Bronchial epithelial cell (primary cell): Measurements from ENCODE around the gene KRTAP4-7. TPM values are rescaled to one million over a fixed set of nuclear protein-coding genes. Genes with fewer than 3 reads are reported as not detected.
A peak's percentile ranks its signal among the peaks of the same experiment; 100 is the strongest.

ENCODE experiments used
- DNase-seq: peaks from one replicate; pipeline ENCODE4 v3.0.0-alpha.2; 2010; ENCODE audit warnings: low read depth
- FAIRE-seq: peaks from 2 replicates; lab custom pipeline; 2011; peaks lifted over from hg19 to GRCh38; lab: Jason Lieb, UNC
- H3K27me3 ChIP-seq: 2 replicates; pipeline ENCODE4 v1.5.1; 2011; ENCODE audit warnings: low read length; ENCODE audit not compliant: control insufficient read depth, insufficient read depth
- H3K36me3 ChIP-seq: 2 replicates; pipeline ENCODE4 v1.5.1; 2011; ENCODE audit warnings: low read length; ENCODE audit not compliant: control insufficient read depth, insufficient read depth
- H3K4me3 ChIP-seq: 2 replicates; pipeline ENCODE4 v1.5.1; 2011; ENCODE audit warnings: mild to moderate bottlenecking, low read depth, low read length, control low read depth
- CTCF ChIP-seq: IDR thresholded peaks from 2 replicates; pipeline ENCODE4 v1.5.1; 2011; ENCODE audit warnings: mild to moderate bottlenecking, moderate library complexity, low read length, control low read depth, inconsistent platforms; ENCODE audit not compliant: insufficient read depth, severe bottlenecking
- total RNA-seq: library from RNA; depleted of rRNA; stranded (reverse); fragments of >200 nt; gene quantifications from 2 replicates; pipeline ENCODE4 v1.2.1, GENCODE V29; 2014

KRTAP4-7 gene
- total RNA-seq, 1 donor from 2014 or later: not detected

GRCh38 chr17:41133880-41134735 is 50.2 kb downstream of the KRTAP4-7 start:
- no peak for FAIRE-seq

More at GRCh38 chr17:41133880-41134735, 50.2 kb downstream of the KRTAP4-7 start:
- H3K27me3 ChIP-seq: no peaks in the 10 kb centered on the region
- no peaks in the 10 kb centered on the region for H3K36me3 ChIP-seq
- no peak overlapping the region for H3K4me3 ChIP-seq
- no peak for TF ChIP-seq CTCF
- DNase-seq: peak; percentile 30

Other genes with a start within 250 kb of the KRTAP4-7 start
- gene KRT12, start 216.9 kb upstream of the KRTAP4-7 start, total RNA-seq: not detected in 2 replicates
- not detected in 2 replicates for gene KRT20, start 198.9 kb upstream of the KRTAP4-7 start, total RNA-seq
- gene KRT23, start 146.5 kb upstream of the KRTAP4-7 start, total RNA-seq: 12.9 and 29.4 TPM in 2 replicates
- gene KRT39, start 117.2 kb upstream of the KRTAP4-7 start, total RNA-seq: not detected in 2 replicates
- 0.13 TPM in 1 of 2 replicates, not detected in the other for gene KRT40, start 99.8 kb upstream of the KRTAP4-7 start, total RNA-seq
- gene KRTAP3-3, start 90.0 kb upstream of the KRTAP4-7 start, total RNA-seq: not detected in 2 replicates
- not detected in 2 replicates for gene KRTAP3-2, start 84.2 kb upstream of the KRTAP4-7 start, total RNA-seq
- gene KRTAP3-1, start 75.0 kb upstream of the KRTAP4-7 start, total RNA-seq: not detected in 2 replicates
- not detected in 2 replicates for gene KRTAP1-5, start 56.9 kb upstream of the KRTAP4-7 start, total RNA-seq
- not detected in 2 replicates for gene KRTAP1-4, start 54.0 kb upstream of the KRTAP4-7 start, total RNA-seq
- gene KRTAP1-3, start 49.3 kb upstream of the KRTAP4-7 start, total RNA-seq: not detected in 2 replicates
- not detected in 2 replicates for gene KRTAP1-1, start 42.7 kb upstream of the KRTAP4-7 start, total RNA-seq
- gene KRTAP2-1, start 36.8 kb upstream of the KRTAP4-7 start, total RNA-seq: not detected in 2 replicates
- not detected in 2 replicates for gene KRTAP2-2, start 28.9 kb upstream of the KRTAP4-7 start, total RNA-seq
- not detected in 2 replicates for gene KRTAP2-3, start 24.0 kb upstream of the KRTAP4-7 start, total RNA-seq
- gene KRTAP2-4, start 18.3 kb upstream of the KRTAP4-7 start, total RNA-seq: not detected in 2 replicates
- not detected in 2 replicates for gene KRTAP4-8, start 14.0 kb downstream of the KRTAP4-7 start, total RNA-seq
- not detected in 2 replicates for gene KRTAP4-16, start 18.1 kb downstream of the KRTAP4-7 start, total RNA-seq
- not detected in 2 replicates for gene KRTAP4-9, start 21.2 kb downstream of the KRTAP4-7 start, total RNA-seq
- gene KRTAP4-11, start 34.2 kb downstream of the KRTAP4-7 start, total RNA-seq: not detected in 2 replicates
- gene KRTAP4-12, start 40.0 kb downstream of the KRTAP4-7 start, total RNA-seq: not detected in 2 replicates
- not detected in 2 replicates for gene KRTAP4-6, start 56.4 kb downstream of the KRTAP4-7 start, total RNA-seq
- gene KRTAP4-5, start 65.7 kb downstream of the KRTAP4-7 start, total RNA-seq: not detected in 2 replicates
- not detected in 2 replicates for gene KRTAP4-4, start 76.6 kb downstream of the KRTAP4-7 start, total RNA-seq
- gene KRTAP4-3, start 84.1 kb downstream of the KRTAP4-7 start, total RNA-seq: not detected in 2 replicates
- gene KRTAP4-2, start 94.1 kb downstream of the KRTAP4-7 start, total RNA-seq: not detected in 2 replicates
- not detected in 2 replicates for gene KRTAP4-1, start 100.8 kb downstream of the KRTAP4-7 start, total RNA-seq
- gene KRTAP9-1, start 105.7 kb downstream of the KRTAP4-7 start, total RNA-seq: not detected in 2 replicates
- gene KRTAP9-2, start 142.5 kb downstream of the KRTAP4-7 start, total RNA-seq: not detected in 2 replicates
- not detected in 2 replicates for gene KRTAP9-3, start 148.3 kb downstream of the KRTAP4-7 start, total RNA-seq
- not detected in 2 replicates for gene KRTAP9-8, start 153.8 kb downstream of the KRTAP4-7 start, total RNA-seq
- gene KRTAP9-4, start 165.5 kb downstream of the KRTAP4-7 start, total RNA-seq: not detected in 2 replicates
- not detected in 2 replicates for gene KRTAP9-9, start 171.2 kb downstream of the KRTAP4-7 start, total RNA-seq
- not detected in 2 replicates for gene KRTAP9-6, start 181.2 kb downstream of the KRTAP4-7 start, total RNA-seq
- gene KRTAP9-7, start 191.5 kb downstream of the KRTAP4-7 start, total RNA-seq: not detected in 2 replicates
- not detected in 2 replicates for gene KRTAP29-1, start 218.7 kb downstream of the KRTAP4-7 start, total RNA-seq
- gene KRTAP16-1, start 225.2 kb downstream of the KRTAP4-7 start, total RNA-seq: not detected in 2 replicates
- gene KRTAP17-1, start 231.6 kb downstream of the KRTAP4-7 start, total RNA-seq: not detected in 2 replicates